HCT116 (cell line): Measurements from ENCODE around the gene ZNF722. TPM values are rescaled to one million over a fixed set of nuclear protein-coding genes. Genes with fewer than 3 reads are reported as not detected.

Experiments used
- ATAC-seq: fragments of 200-7000 bp; cut with Tn5 transposase; 2 replicates; pipeline ENCODE4 v1.9.1; 2020; ENCODE audit warnings: mild to moderate bottlenecking, moderate library complexity
- BruUV-seq: library from RNA; stranded (reverse); fragments of 400-500 nt; replicated peaks from 2 replicates; lab custom pipeline; 2021; lab: Mats Ljungman, UMichigan
- CTCF ChIA-PET: fragments of 300-600 bp; sonication (Branson Sonifier 250); formaldehyde crosslinking; loops from one replicate; lab custom pipeline; 2021; ENCODE audit warnings: antibody characterized with exemption; lab: Charles Lee
- POLR2A ChIA-PET: fragments of 300-600, 350-600 bp; sonication (Branson Sonifier 250); formaldehyde crosslinking; loops from one replicate; lab custom pipeline; 2021; ENCODE audit warnings: antibody characterized with exemption; lab: Charles Lee
- RAD21 ChIA-PET, 2 experiments: fragments of 300-600 bp; sonication (Branson Sonifier 250); formaldehyde crosslinking; loops; one replicate each; lab custom pipeline; 2023; ENCODE audit warnings: low total read pairs in 2 of 2; ENCODE audit not compliant: uncharacterized antibody in 2 of 2, unreplicated experiment in 2 of 2, low non-redundant PET in 1 of 2; lab: Charles Lee
- DNase-seq: peaks from one replicate; pipeline ENCODE4 v3.0.0-alpha.2; 2010; ENCODE audit warnings: low read depth, low spot score
- H2AFZ ChIP-seq: fragments of 200-600 bp; shearing (Covaris generic), sonication (generic); 2 replicates; pipeline ENCODE4 v1.6.1; 2017; ENCODE audit warnings: low read depth, mixed run types, mixed read lengths, antibody characterized with exemption, low read length; ENCODE audit not compliant: poor library complexity, severe bottlenecking
- H3K27ac ChIP-seq: 2 replicates; pipeline ENCODE4 v1.5.1; 2012; ENCODE audit warnings: low read depth, low read length
- H3K27me3 ChIP-seq: fragments of 200-600 bp; sonication (generic); 2 replicates; pipeline ENCODE4 v1.6.1; 2016; ENCODE audit warnings: mixed run types, low read length, mixed read lengths; ENCODE audit not compliant: insufficient read depth
- H3K36me3 ChIP-seq, 2 experiments: fragments of 200-500 bp in 1 of 2; fragments of 200-600 bp in 1 of 2; sonication (Bioruptor generic) in 1 of 2; sonication (generic) in 1 of 2; 2 replicates each; pipeline versions ENCODE4 v1.5.1 to v1.6.1; 2014 to 2016; ENCODE audit warnings: low read length in 2 of 2, inconsistent platforms in 1 of 2, mixed read lengths in 1 of 2, mixed run types in 1 of 2; ENCODE audit not compliant: insufficient read depth in 2 of 2, control insufficient read depth in 1 of 2
- H3K4me1 ChIP-seq, 2 experiments: fragments of 200-600 bp in 1 of 2; sonication (generic) in 1 of 2; 2 replicates each; pipeline versions ENCODE4 v1.5.1 to v1.6.1; 2012 to 2017; ENCODE audit warnings: low read length in 2 of 2, inconsistent platforms in 1 of 2, mild to moderate bottlenecking in 1 of 2, mixed read lengths in 1 of 2, mixed run types in 1 of 2, moderate library complexity in 1 of 2; ENCODE audit not compliant: insufficient read depth in 2 of 2, control insufficient read depth in 1 of 2
- H3K4me2 ChIP-seq: fragments of 200-600 bp; sonication (generic); 2 replicates; pipeline ENCODE4 v1.6.1; 2017; ENCODE audit warnings: mixed run types, low read length, mixed read lengths
- H3K4me3 ChIP-seq, 2 experiments: fragments of 200-600 bp in 1 of 2; sonication (generic) in 1 of 2; replicated peaks in 1 of 2; 2 replicates each; pipeline ENCODE4 v1.5.1; 2011 to 2016; ENCODE audit warnings: low read length in 2 of 2, control low read depth in 1 of 2, low read depth in 1 of 2, mild to moderate bottlenecking in 1 of 2, mixed read lengths in 1 of 2, mixed run types in 1 of 2
- H3K79me2 ChIP-seq: fragments of 200-600 bp; sonication (generic); 2 replicates; pipeline ENCODE4 v1.6.1; 2017; ENCODE audit warnings: mild to moderate bottlenecking, mixed run types, low read length, moderate library complexity, mixed read lengths; ENCODE audit not compliant: insufficient read depth
- H3K9ac ChIP-seq: fragments of 200-600 bp; sonication (generic); 2 replicates; pipeline ENCODE4 v1.6.1; 2016; ENCODE audit warnings: low read length, mixed read lengths
- H3K9me2 ChIP-seq: fragments of 200-600 bp; sonication (generic), shearing (Covaris generic); 2 replicates; pipeline ENCODE4 v1.6.1; 2017; ENCODE audit warnings: mixed run types, mild to moderate bottlenecking, moderate library complexity; ENCODE audit not compliant: insufficient read depth
- H3K9me3 ChIP-seq, 2 experiments: fragments of 200-500 bp in 1 of 2; fragments of 200-600 bp in 1 of 2; sonication (Bioruptor generic) in 1 of 2; sonication (generic) in 1 of 2; 2 replicates each; pipeline ENCODE4 v1.6.1; 2014 to 2017; ENCODE audit warnings: low read length in 2 of 2, mixed read lengths in 2 of 2, inconsistent platforms in 1 of 2, low read depth in 1 of 2, mild to moderate bottlenecking in 1 of 2, mixed run types in 1 of 2, moderate library complexity in 1 of 2; ENCODE audit not compliant: control insufficient read depth in 1 of 2, insufficient read depth in 1 of 2
- H4K20me1 ChIP-seq: fragments of 200-600 bp; sonication (generic), shearing (Covaris generic); 2 replicates; pipeline ENCODE4 v1.6.1; 2017; ENCODE audit warnings: mixed run types, mild to moderate bottlenecking, moderate library complexity; ENCODE audit not compliant: insufficient read depth
- CBX3 ChIP-seq: IDR thresholded peaks from 2 replicates; pipeline ENCODE4 v1.6.1; 2012; ENCODE audit warnings: low read depth
- CEBPB ChIP-seq: IDR thresholded peaks from 2 replicates; pipeline ENCODE4 v1.6.1; 2012; ENCODE audit warnings: low read depth
- EGR1 ChIP-seq: IDR thresholded peaks from 2 replicates; pipeline ENCODE4 v1.6.1; 2012; ENCODE audit warnings: low read depth
- JUND ChIP-seq: IDR thresholded peaks from 2 replicates; pipeline ENCODE4 v1.6.1; 2012
- MAX ChIP-seq: IDR thresholded peaks from 2 replicates; pipeline ENCODE4 v1.6.1; 2012
- RAD21 ChIP-seq: IDR thresholded peaks from 2 replicates; pipeline ENCODE4 v1.6.1; 2012; ENCODE audit warnings: low read depth, mild to moderate bottlenecking
- YY1 ChIP-seq: IDR thresholded peaks from 2 replicates; pipeline ENCODE4 v1.6.1; 2011; ENCODE audit warnings: low read length, low read depth, moderate library complexity, mild to moderate bottlenecking; ENCODE audit not compliant: insufficient replicate concordance; ENCODE audit errors: extremely low read depth
- ZBTB33 ChIP-seq: IDR thresholded peaks from 2 replicates; pipeline ENCODE4 v1.6.1; 2011; ENCODE audit warnings: mild to moderate bottlenecking, low read length, moderate library complexity; ENCODE audit not compliant: insufficient replicate concordance; ENCODE audit errors: extremely low read depth
- ZFX ChIP-seq: fragments of 450-650 bp; IDR thresholded peaks from 2 replicates; pipeline ENCODE4 v1.6.1; 2017
- ZNF274 ChIP-seq: fragments of 200-500 bp; sonication (Bioruptor generic); IDR thresholded peaks from 2 replicates; pipeline ENCODE4 v1.6.1; 2014; ENCODE audit warnings: mild to moderate bottlenecking, low read depth, low read length, inconsistent platforms
- intact Hi-C: fragments of 100-400 bp; cut with micrococcal nuclease; formaldehyde crosslinking; loops from 2 replicates; pipeline ENCODE4 v1.10.0; 2022
- total RNA-seq: library from RNA; stranded (reverse); gene quantifications from one replicate; pipeline ENCODE4 v1.2.1, GENCODE V29; 2021; ENCODE audit not compliant: unreplicated experiment

The ZNF722 gene
- total RNA-seq, 1 experiment from 2014 or later = not detected

DNA sequence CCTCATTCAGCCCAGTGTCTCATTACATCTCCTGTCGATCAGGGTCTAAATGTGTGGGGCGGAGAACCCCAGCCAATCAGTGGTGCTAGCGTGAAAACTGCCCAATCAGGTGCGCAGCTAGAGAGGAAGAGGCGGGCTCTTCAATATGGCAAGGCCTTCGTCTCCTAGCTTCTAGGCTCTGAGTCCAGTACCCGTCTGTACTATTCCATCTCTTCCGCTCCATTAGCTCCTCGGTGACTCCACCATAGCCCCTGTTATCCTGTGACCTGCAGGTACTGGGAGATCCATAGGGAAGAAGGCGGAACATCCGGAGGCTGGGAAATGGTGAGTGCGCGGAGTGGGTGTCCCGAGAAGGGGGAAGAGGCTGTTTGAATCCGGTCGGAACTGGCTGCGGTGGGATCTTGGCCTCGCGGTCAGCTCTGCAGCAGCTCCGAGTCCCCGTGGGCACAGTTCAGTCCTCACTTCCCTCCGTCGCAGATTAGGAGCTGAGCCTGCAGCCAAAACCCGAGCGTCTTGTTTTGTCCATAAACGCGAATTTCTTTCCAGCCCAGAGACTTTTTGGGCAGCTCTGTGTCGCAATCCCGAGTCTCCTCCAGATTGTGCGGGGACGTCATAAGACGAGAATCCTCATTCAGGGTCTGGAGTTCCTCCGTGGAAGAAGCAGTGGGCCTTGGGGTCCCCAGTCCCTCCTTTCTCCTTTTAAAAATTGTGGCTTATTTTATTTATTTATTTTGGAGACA lies 46.8 kb downstream of the ZNF722 start, which contains the start of gene ZNF727:
Gene ZNF727, plus strand, starts transcription at position 134 of the 740 bp plus-strand sequence. Its CDS starts 188 bp downstream, at position 322.
- Histone ChIP-seq H2AFZ (no peak within 1 kb of the TSS), H3K9me2 (no peaks in the 10 kb centered on the region)
- POLR2A ChIA-PET = no interaction called here
- TF ChIP-seq CBX3 (no peak), ZBTB33 (no peak), MAX (no peak), EGR1 (no peak), YY1 (no peak), ZNF274 (no peak)
- TF ChIP-seq, all 23 proteins: peak for 0
- no peaks in the 10 kb centered on the region for H3K4me1 ChIP-seq
- ChIA-PET CTCF (no interaction called here), RAD21 (no interaction called here)
- DNase-seq = no peak
- intact Hi-C loops = no loop called here
- peaks cover 5 to 11% of the 10 kb centered on the region in 2 experiments; a peak in 2 of 4 replicates for H3K9me3 ChIP-seq
- H3K9ac ChIP-seq = no peak within 1 kb of the TSS
- no peak within 1 kb of the TSS for H3K4me3 ChIP-seq
- no peaks in the 10 kb centered on the region for H3K36me3 ChIP-seq
- no peak within 1 kb of the TSS for H3K27ac ChIP-seq
- H3K27me3 ChIP-seq = no peaks in the 10 kb centered on the region
- no TSS peak for BruUV-seq
- H3K4me2 ChIP-seq = no peak within 1 kb of the TSS
- H4K20me1 ChIP-seq = no peaks in the 10 kb centered on the region
- no peaks in the 10 kb centered on the region for H3K79me2 ChIP-seq
- ATAC-seq = no peak

GRCh38 chr7:64046041-64046389 lies 47.4 kb downstream of the ZNF722 start:
- TF ChIP-seq JUND = no peak
- TF ChIP-seq YY1 = no peak
- TF ChIP-seq ZFX = no peak
- no peak for TF ChIP-seq ZBTB33
- no peak for TF ChIP-seq RAD21
- TF ChIP-seq CEBPB = no peak
- H3K27ac ChIP-seq = no peak overlapping the region
- H3K4me3 ChIP-seq = no peak overlapping the region
- RAD21 ChIA-PET = no interaction called here
- H3K9me3 ChIP-seq = peaks cover 5 to 11% of the 10 kb centered on the region in 2 experiments; a peak in 2 of 4 replicates
- DNase-seq (no peak), ATAC-seq (no peak)
- CTCF ChIA-PET = no interaction called here
- H3K4me2 ChIP-seq = no peak overlapping the region
- no peaks in the 10 kb centered on the region for H3K9me2 ChIP-seq
- intact Hi-C loops = no loop called here
- H4K20me1 ChIP-seq = no peaks in the 10 kb centered on the region
- no peaks in the 10 kb centered on the region for H3K36me3 ChIP-seq
- no peak overlapping the region for H2AFZ ChIP-seq
- POLR2A ChIA-PET = no interaction called here
- H3K27me3 ChIP-seq = no peaks in the 10 kb centered on the region
- no peaks in the 10 kb centered on the region for H3K4me1 ChIP-seq
- no peak overlapping the region for H3K9ac ChIP-seq
- BruUV-seq = no TSS peak
- no peaks in the 10 kb centered on the region for H3K79me2 ChIP-seq
